Endothelial cell of umbilical vein (primary cell): ENCODE results near the gene SIDT1.

ENCODE experiments used
- CTCF ChIP-seq, 2 donors: IDR thresholded peaks; 1 replicate in 1 of 2; 2 replicates in 1 of 2; pipeline ENCODE4 v1.5.1; 2011; ENCODE audit warnings: low read length in 2 of 2, mild to moderate bottlenecking in 2 of 2, moderate library complexity in 2 of 2, control low read depth in 1 of 2, inconsistent platforms in 1 of 2, low read depth in 1 of 2; ENCODE audit not compliant: insufficient read depth in 1 of 2; ENCODE audit errors: extremely low read depth in 1 of 2
- EZH2 ChIP-seq: IDR thresholded peaks from 2 replicates; pipeline ENCODE4 v1.6.1; 2012; ENCODE audit warnings: borderline replicate concordance, low read depth, mild to moderate bottlenecking, moderate library complexity, low read length, inconsistent platforms; ENCODE audit not compliant: severe bottlenecking

- TF ChIP-seq CTCF (IDR thresholded peaks at IDR 0.05; ENCODE audit: extremely low read depth in 1 of 2, insufficient read depth in 1 of 2, low read depth in 1 of 2, low read length in 2 of 2) (no peak), EZH2 (no peak)
Measured at GRCh38 chr3:113668015-113668414, 135.7 kb downstream of the SIDT1 start.
